Neuronal stem cell (in vitro differentiated cells): Measurements from ENCODE around the gene TNFRSF13B.

Experiments used
- DNase-seq: peaks from one replicate; pipeline ENCODE4 v3.0.0-alpha.2; 2013; ENCODE audit warnings: low spot score
- H2AFZ ChIP-seq: one replicate; pipeline ENCODE4 v1.6.1; 2013; ENCODE audit warnings: mild to moderate bottlenecking, low read length, inconsistent platforms
- H2AK5ac ChIP-seq: 2 replicates; pipeline ENCODE4 v1.6.1; 2013; ENCODE audit warnings: low read depth, mild to moderate bottlenecking, inconsistent platforms, low read length, moderate library complexity, mixed read lengths
- H2BK120ac ChIP-seq: 2 replicates; pipeline ENCODE4 v1.6.1; 2013; ENCODE audit warnings: low read depth, mild to moderate bottlenecking, inconsistent platforms, low read length, moderate library complexity, mixed read lengths
- H2BK12ac ChIP-seq: one replicate; pipeline ENCODE4 v1.6.1; 2013; ENCODE audit warnings: low read length, inconsistent platforms
- H2BK15ac ChIP-seq: 2 replicates; pipeline ENCODE4 v1.6.1; 2013; ENCODE audit warnings: mild to moderate bottlenecking, low read length, inconsistent platforms, mixed read lengths
- H2BK5ac ChIP-seq: one replicate; pipeline ENCODE4 v1.6.1; 2013; ENCODE audit warnings: inconsistent platforms, mild to moderate bottlenecking, low read length, moderate library complexity
- H3K14ac ChIP-seq: one replicate; pipeline ENCODE4 v1.6.1; 2013; ENCODE audit warnings: low read length, inconsistent platforms
- H3K18ac ChIP-seq: 2 replicates; pipeline ENCODE4 v1.6.1; 2013; ENCODE audit warnings: low read length, inconsistent platforms
- H3K23ac ChIP-seq: 2 replicates; pipeline ENCODE4 v1.6.1; 2013; ENCODE audit warnings: low read depth, mild to moderate bottlenecking, mixed read lengths, low read length, inconsistent platforms; ENCODE audit not compliant: poor library complexity
- H3K27ac ChIP-seq: replicated peaks from 3 replicates; pipeline ENCODE4 v1.5.1; 2013; ENCODE audit warnings: low read length, inconsistent platforms
- H3K27me3 ChIP-seq, 3 experiments: 2 replicates each; pipeline ENCODE4 v1.6.1; 2013; ENCODE audit warnings: low read length in 3 of 3, mild to moderate bottlenecking in 2 of 3, inconsistent platforms in 1 of 3, low read depth in 1 of 3, mixed read lengths in 1 of 3, moderate library complexity in 1 of 3; ENCODE audit not compliant: control insufficient read depth in 3 of 3, insufficient read depth in 3 of 3
- H3K36me3 ChIP-seq, 2 donors: replicated peaks in 1 of 2; 2 replicates each; pipeline ENCODE4 v1.6.1; 2013; ENCODE audit warnings: low read length in 2 of 2; ENCODE audit not compliant: control insufficient read depth in 2 of 2, insufficient read depth in 2 of 2
- H3K4ac ChIP-seq: 2 replicates; pipeline ENCODE4 v1.6.1; 2013; ENCODE audit warnings: inconsistent platforms, mild to moderate bottlenecking, low read length, moderate library complexity
- H3K4me1 ChIP-seq, 2 donors: 1 replicate in 1 of 2; 2 replicates in 1 of 2; pipeline ENCODE4 v1.6.1; 2013; ENCODE audit warnings: low read length in 2 of 2, low read depth in 1 of 2; ENCODE audit not compliant: control insufficient read depth in 2 of 2, insufficient read depth in 1 of 2
- H3K4me2 ChIP-seq: one replicate; pipeline ENCODE4 v1.6.1; 2013; ENCODE audit warnings: mild to moderate bottlenecking, low read length, inconsistent platforms; ENCODE audit not compliant: insufficient read depth, poor library complexity, severe bottlenecking
- H3K4me3 ChIP-seq, 2 donors: 2 replicates each; pipeline ENCODE4 v1.5.1; 2013; ENCODE audit warnings: low read length in 2 of 2, mild to moderate bottlenecking in 2 of 2, inconsistent platforms in 1 of 2, moderate library complexity in 1 of 2
- H3K79me1 ChIP-seq: one replicate; pipeline ENCODE4 v1.6.1; 2013; ENCODE audit warnings: low read depth, mild to moderate bottlenecking, inconsistent platforms, low read length, moderate library complexity
- H3K9ac ChIP-seq: one replicate; pipeline ENCODE4 v1.6.1; 2013; ENCODE audit warnings: mild to moderate bottlenecking, low read depth, low read length, inconsistent platforms; ENCODE audit not compliant: poor library complexity
- H3K9me3 ChIP-seq, 2 donors: replicated peaks in 1 of 2; 2 replicates each; pipeline versions ENCODE3 to v1.6.1; 2013; ENCODE audit warnings: low read length in 2 of 2, mild to moderate bottlenecking in 2 of 2, inconsistent platforms in 1 of 2, low read depth in 1 of 2, mixed read lengths in 1 of 2, moderate library complexity in 1 of 2; ENCODE audit not compliant: control insufficient read depth in 2 of 2, insufficient read depth in 1 of 2
- H4K8ac ChIP-seq: one replicate; pipeline ENCODE4 v1.6.1; 2013; ENCODE audit warnings: low read depth, mild to moderate bottlenecking, inconsistent platforms, low read length, moderate library complexity
- H4K91ac ChIP-seq: one replicate; pipeline ENCODE4 v1.6.1; 2013; ENCODE audit warnings: low read length, low read depth, mild to moderate bottlenecking, inconsistent platforms; ENCODE audit not compliant: poor library complexity
- WGBS, 2 donors: extraction: QIAGEN DNeasy Blood & Tissue Kit; methylation state at CpG; one replicate each; pipeline ENCODE4 v1.1.7; 2013; ENCODE audit warnings: missing lambda C conversion rate in 2 of 2, mixed read lengths in 1 of 2; ENCODE audit not compliant: insufficient read length in 2 of 2, insufficient replicate concordance in 1 of 2; ENCODE audit errors: extremely low coverage in 2 of 2; 5-methylcytosine and 5-hydroxymethylcytosine counted together

The TNFRSF13B gene

GRCh38 chr17:16909472-16910246 lies 62.3 kb downstream of the TNFRSF13B start:
- H3K9ac ChIP-seq: no peak overlapping the region
- DNase-seq: no peak
- H3K4ac ChIP-seq: no peak overlapping the region
- WGBS, 2 donors: no CpG with 5 or more reads among the region's 13 CpGs
- H2BK15ac ChIP-seq: no peak overlapping the region
- H2BK120ac ChIP-seq: no peak overlapping the region
- H3K27me3 ChIP-seq: peaks cover 0 to 2% (median 0%) of the 10 kb centered on the region in 3 experiments
- H3K4me1 ChIP-seq: peaks cover 2 to 4% of the 10 kb centered on the region in 2 donors
- no peak overlapping the region for H4K8ac ChIP-seq
- H2AFZ ChIP-seq: peak overlapping the region; percentile 64
- no peak overlapping the region for H2BK5ac ChIP-seq
- H3K4me3 ChIP-seq: no peak overlapping the region
- H3K18ac ChIP-seq: no peak overlapping the region
- no peaks in the 10 kb centered on the region for H3K9me3 ChIP-seq
- no peak overlapping the region for H3K27ac ChIP-seq
- no peak overlapping the region for H4K91ac ChIP-seq
- H3K23ac ChIP-seq: no peak overlapping the region
- H3K36me3 ChIP-seq: no peaks in the 10 kb centered on the region
- no peak overlapping the region for H2AK5ac ChIP-seq
- no peaks in the 10 kb centered on the region for H3K79me1 ChIP-seq
- no peak overlapping the region for H2BK12ac ChIP-seq
- H3K14ac ChIP-seq: no peak overlapping the region
- H3K4me2 ChIP-seq: no peak overlapping the region

GRCh38 chr17:16908273-16908672 lies 63.6 kb downstream of the TNFRSF13B start:
- Histone ChIP-seq H3K9me3 (no peaks in the 10 kb centered on the region), H3K4me1 (peaks cover 2 to 4% of the 10 kb centered on the region in 2 donors), H3K79me1 (no peaks in the 10 kb centered on the region), H3K27me3 (peaks cover 0 to 2% (median 0%) of the 10 kb centered on the region in 3 experiments), H3K4ac (no peak overlapping the region), H3K14ac (no peak overlapping the region), H4K8ac (no peak overlapping the region), H2BK12ac (no peak overlapping the region), H2BK120ac (no peak overlapping the region), H4K91ac (no peak overlapping the region), H2BK15ac (no peak overlapping the region), H3K18ac (no peak overlapping the region), H3K23ac (no peak overlapping the region), H3K27ac (no peak overlapping the region), H2BK5ac (no peak overlapping the region), H2AFZ (no peak overlapping the region), H2AK5ac (no peak overlapping the region), H3K4me3 (no peak overlapping the region), H3K4me2 (no peak overlapping the region), H3K36me3 (no peaks in the 10 kb centered on the region), H3K9ac (no peak overlapping the region)
- no peak for DNase-seq
- WGBS, 2 donors: no CpG with 5 or more reads among the region's 3 CpGs

- H3K14ac ChIP-seq: no peak overlapping the region
- peaks cover 0 to 2% (median 0%) of the 10 kb centered on the region in 3 experiments for H3K27me3 ChIP-seq
- no peak overlapping the region for H2BK15ac ChIP-seq
- H2AK5ac ChIP-seq: no peak overlapping the region
- no peaks in the 10 kb centered on the region for H3K36me3 ChIP-seq
- no peak overlapping the region for H3K4me2 ChIP-seq
- H3K27ac ChIP-seq: no peak overlapping the region
- no peak overlapping the region for H2AFZ ChIP-seq
- H3K4me3 ChIP-seq: no peak overlapping the region
- H3K79me1 ChIP-seq: no peaks in the 10 kb centered on the region
- WGBS, 2 donors: no CpG with 5 or more reads among the region's 4 CpGs
- no peak overlapping the region for H4K91ac ChIP-seq
- H2BK12ac ChIP-seq: no peak overlapping the region
- no peak overlapping the region for H2BK120ac ChIP-seq
- H4K8ac ChIP-seq: no peak overlapping the region
- H2BK5ac ChIP-seq: no peak overlapping the region
- peaks cover 2 to 4% of the 10 kb centered on the region in 2 donors for H3K4me1 ChIP-seq
- no peak overlapping the region for H3K9ac ChIP-seq
- DNase-seq: no peak
- H3K4ac ChIP-seq: no peak overlapping the region
- no peak overlapping the region for H3K23ac ChIP-seq
- no peak overlapping the region for H3K18ac ChIP-seq
- no peaks in the 10 kb centered on the region for H3K9me3 ChIP-seq
These were observed 65.2 kb downstream of the TNFRSF13B start for GRCh38 chr17:16906680-16907079.

GRCh38 chr17:16905593-16906191 lies 66.2 kb downstream of the TNFRSF13B start:
- Histone ChIP-seq H2BK12ac (no peak overlapping the region), H2BK120ac (no peak overlapping the region), H3K27me3 (peaks cover 0 to 2% (median 0%) of the 10 kb centered on the region in 3 experiments), H3K18ac (no peak overlapping the region), H3K9me3 (no peaks in the 10 kb centered on the region), H3K4ac (no peak overlapping the region), H3K27ac (no peak overlapping the region), H4K91ac (no peak overlapping the region), H2BK15ac (no peak overlapping the region), H3K23ac (no peak overlapping the region), H3K9ac (no peak overlapping the region), H3K14ac (no peak overlapping the region), H2AK5ac (no peak overlapping the region), H2BK5ac (no peak overlapping the region), H4K8ac (no peak overlapping the region), H3K4me2 (no peak overlapping the region), H3K36me3 (no peaks in the 10 kb centered on the region), H3K4me3 (no peak overlapping the region), H2AFZ (no peak overlapping the region), H3K79me1 (no peaks in the 10 kb centered on the region), H3K4me1 (no peaks in the 10 kb centered on the region)
- no peak for DNase-seq
- no CpG with 5 or more reads among the region's 2 CpGs for WGBS, 2 donors
